Smooth muscle cell (in vitro differentiated cells): ENCODE results near the gene TMEM207. TPM values are rescaled to one million over a fixed set of nuclear protein-coding genes. Genes with fewer than 3 reads are reported as not detected.
A peak's percentile ranks its signal among the peaks of the same experiment; 100 is the strongest.

Source experiments
- DNase-seq: peaks from one replicate; lab custom pipeline; 2025; ENCODE audit not compliant: unreplicated experiment; lab: John Stamatoyannopoulos, UW
- H2AFZ ChIP-seq: fragments of 200-600 bp; sonication (generic); 2 replicates; pipeline ENCODE4 v1.6.0; 2016; ENCODE audit warnings: antibody characterized with exemption, low read depth, mild to moderate bottlenecking
- H3F3A ChIP-seq: fragments of 200-600 bp; sonication (generic); 2 replicates; pipeline ENCODE4 v1.6.0; 2017; ENCODE audit warnings: antibody characterized with exemption, low read depth
- H3K27ac ChIP-seq: fragments of 200-600 bp; sonication (generic); 2 replicates; pipeline ENCODE4 v1.5.1; 2016; ENCODE audit warnings: low read depth, mild to moderate bottlenecking
- H3K27me3 ChIP-seq: fragments of 200-600 bp; sonication (generic); 2 replicates; pipeline ENCODE4 v1.6.1; 2016; ENCODE audit warnings: low read depth, mild to moderate bottlenecking
- H3K36me3 ChIP-seq: fragments of 200-600 bp; sonication (generic); 2 replicates; pipeline ENCODE4 v1.5.1; 2016; ENCODE audit warnings: low read depth
- H3K4me1 ChIP-seq: fragments of 200-600 bp; sonication (generic); 2 replicates; pipeline ENCODE4 v1.5.1; 2016; ENCODE audit warnings: low read depth
- H3K4me2 ChIP-seq: fragments of 200-600 bp; sonication (generic); 2 replicates; pipeline ENCODE4 v1.6.0; 2016; ENCODE audit warnings: mild to moderate bottlenecking
- H3K4me3 ChIP-seq: fragments of 200-600 bp; sonication (generic); 2 replicates; pipeline ENCODE4 v1.5.1; 2016; ENCODE audit warnings: mild to moderate bottlenecking
- H3K79me2 ChIP-seq: fragments of 200-600 bp; sonication (generic); 2 replicates; pipeline ENCODE4 v1.6.0; 2016; ENCODE audit warnings: low read depth, mild to moderate bottlenecking
- H3K9ac ChIP-seq: fragments of 200-600 bp; sonication (generic); 2 replicates; pipeline ENCODE4 v1.6.0; 2016; ENCODE audit warnings: low read depth
- H3K9me3 ChIP-seq: fragments of 200-600 bp; sonication (generic); replicated peaks from 2 replicates; pipeline ENCODE4 v1.5.1; 2016; ENCODE audit warnings: low read depth
- H4K20me1 ChIP-seq: fragments of 200-600 bp; sonication (generic); 2 replicates; pipeline ENCODE4 v1.6.0; 2016; ENCODE audit warnings: low read depth
- CTCF ChIP-seq: fragments of 200-600 bp; sonication (generic); IDR thresholded peaks from 2 replicates; pipeline ENCODE4 v1.5.1; 2017; ENCODE audit warnings: borderline replicate concordance, mild to moderate bottlenecking, antibody characterized with exemption; ENCODE audit not compliant: insufficient read depth, poor library complexity, severe bottlenecking
- WGBS: methylation state at CpG from one replicate; pipeline ENCODE4 v1.1.7; 2016; ENCODE audit warnings: low lambda C conversion rate; 5-methylcytosine and 5-hydroxymethylcytosine counted together
- polyA plus RNA-seq: library from polyadenylated mRNA; unstranded; fragments of >200 nt; fragmentation: Nextera tagmentation; extraction: Ambion mirVana; gene quantifications from 2 replicates; pipeline ENCODE4 v1.2.1, GENCODE V29; 2016
- total RNA-seq: library from RNA; depleted of rRNA; stranded (reverse); fragments of >200 nt; gene quantifications from 2 replicates; pipeline ENCODE4 v1.2.3, GENCODE V29; 2014

TMEM207 gene
- total and polyA plus RNA-seq, 2 experiments from 2014 or later: not detected

- Histone ChIP-seq H3K27ac (peak overlapping the region; percentile 32), H3K36me3 (no peaks in the 10 kb centered on the region), H2AFZ (peak overlapping the region; percentile 81), H3K9ac (no peak overlapping the region), H3K27me3 (no peaks in the 10 kb centered on the region), H3K79me2 (no peaks in the 10 kb centered on the region), H3K4me2 (peak overlapping the region; percentile 37), H3K4me3 (no peak overlapping the region), H3K9me3 (no peaks in the 10 kb centered on the region), H3F3A (no peaks in the 10 kb centered on the region), H3K4me1 (no peaks in the 10 kb centered on the region), H4K20me1 (no peaks in the 10 kb centered on the region)
- WGBS: 35% methylated on average over 6 of the region's 6 CpGs
- no peak for TF ChIP-seq CTCF
- DNase-seq: no peak
Observed at GRCh38 chr3:190426806-190427507, 22.7 kb downstream of the TMEM207 start.

DNA sequence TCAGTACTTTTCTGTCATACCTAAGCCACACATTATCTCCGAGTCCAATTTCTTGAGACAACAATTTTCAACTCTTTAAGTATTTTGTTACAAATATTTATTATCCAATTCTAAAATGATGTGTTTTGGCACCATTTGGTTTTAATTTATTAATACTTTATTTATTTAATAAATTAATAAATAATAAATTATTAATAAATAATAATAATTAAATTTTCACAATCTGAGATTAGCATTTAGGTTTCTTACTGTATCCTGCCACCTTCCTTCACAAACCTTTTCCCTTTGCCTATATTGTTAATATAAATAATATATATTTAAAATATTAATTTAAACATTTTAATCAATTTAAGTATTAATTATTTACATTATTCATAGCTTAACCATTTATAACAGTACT lies 23.9 kb downstream of the TMEM207 start:
- H3K27me3 ChIP-seq: no peaks in the 10 kb centered on the region
- no peaks in the 10 kb centered on the region for H3K36me3 ChIP-seq
- H3K9ac ChIP-seq: no peak overlapping the region
- H3K79me2 ChIP-seq: no peaks in the 10 kb centered on the region
- no peak overlapping the region for H3K27ac ChIP-seq
- no peaks in the 10 kb centered on the region for H4K20me1 ChIP-seq
- no peaks in the 10 kb centered on the region for H3F3A ChIP-seq
- 100% methylated on average over 1 of the region's 1 CpG for WGBS
- no peak overlapping the region for H3K4me3 ChIP-seq
- TF ChIP-seq CTCF: no peak
- no peaks in the 10 kb centered on the region for H3K9me3 ChIP-seq
- H3K4me2 ChIP-seq: no peak overlapping the region
- no peak overlapping the region for H2AFZ ChIP-seq
- H3K4me1 ChIP-seq: no peaks in the 10 kb centered on the region
- DNase-seq: no peak

DNA sequence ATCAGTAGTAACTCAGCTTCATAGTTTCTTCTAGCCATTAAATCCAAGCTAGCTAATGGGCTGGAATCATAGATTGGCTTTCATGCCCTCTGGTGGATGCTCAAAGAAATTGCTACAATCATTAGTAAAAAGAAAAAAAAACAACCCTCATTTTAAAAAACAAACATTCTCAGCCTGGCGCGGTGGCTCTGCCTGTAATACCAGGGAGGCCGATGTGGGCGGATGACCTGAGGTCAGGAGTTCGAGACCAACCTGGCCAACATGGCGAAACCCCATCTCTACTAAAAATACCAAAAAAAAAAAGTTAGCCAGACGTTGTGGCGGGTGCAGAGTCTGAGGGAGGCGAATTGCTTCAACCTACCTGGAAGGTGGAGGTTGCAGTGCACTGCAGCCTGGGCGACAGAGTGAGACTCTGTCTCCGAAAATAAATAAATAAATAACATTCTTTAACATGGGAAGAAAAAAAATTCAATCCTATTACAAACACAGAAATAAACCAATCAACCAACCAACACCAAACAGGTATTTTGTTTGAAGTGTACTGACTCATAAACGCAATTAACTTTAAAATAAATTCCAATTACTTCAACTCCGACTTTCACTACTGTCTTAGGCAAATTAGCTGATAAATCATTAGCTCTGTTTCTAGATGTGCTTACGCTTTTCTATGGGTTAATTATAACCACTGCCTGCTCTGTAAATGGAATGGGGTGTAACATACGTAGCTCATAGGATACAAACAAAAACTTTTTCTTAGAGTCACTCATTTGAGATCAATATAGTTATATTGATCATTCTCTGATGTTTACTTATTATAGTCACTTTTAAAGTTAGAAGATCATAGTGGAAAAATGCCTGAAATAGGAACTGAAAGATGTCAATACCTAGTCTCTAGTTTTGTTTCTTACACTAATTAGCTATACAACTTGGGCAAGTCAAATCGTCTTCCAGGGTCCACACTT lies 24.9 kb downstream of the TMEM207 start:
- H3K4me2 ChIP-seq: no peak overlapping the region
- peak; percentile 1 for DNase-seq
- peak; percentile 69 for TF ChIP-seq CTCF
- no peak overlapping the region for H3K4me3 ChIP-seq
- H3K9ac ChIP-seq: no peak overlapping the region
- no peaks in the 10 kb centered on the region for H3K9me3 ChIP-seq
- no peaks in the 10 kb centered on the region for H3K4me1 ChIP-seq
- H3F3A ChIP-seq: no peaks in the 10 kb centered on the region
- H3K27me3 ChIP-seq: no peaks in the 10 kb centered on the region
- no peaks in the 10 kb centered on the region for H3K36me3 ChIP-seq
- no peak overlapping the region for H3K27ac ChIP-seq
- H4K20me1 ChIP-seq: no peaks in the 10 kb centered on the region
- 39% methylated on average over 16 of the region's 16 CpGs for WGBS
- no peak overlapping the region for H2AFZ ChIP-seq
- H3K79me2 ChIP-seq: no peaks in the 10 kb centered on the region
